NOMO-1 (cell line): ENCODE measurements around the gene LRRK2.
"Not testable (repeated sequence)": the region's sequence is repeated elsewhere in the genome, so short reads cannot be mapped to it uniquely, and the experiment has no call there.

ENCODE experiments used
- DNase-seq, 2 experiments: peaks; one replicate each; lab custom pipeline; 2025; ENCODE audit not compliant: unreplicated experiment in 2 of 2; lab: John Stamatoyannopoulos, UW

Gene LRRK2

GRCh38 chr12:40211186-40211585 lies 13.6 kb upstream of the LRRK2 start:
- DNase-seq, result not testable (repeated sequence)

DNA sequence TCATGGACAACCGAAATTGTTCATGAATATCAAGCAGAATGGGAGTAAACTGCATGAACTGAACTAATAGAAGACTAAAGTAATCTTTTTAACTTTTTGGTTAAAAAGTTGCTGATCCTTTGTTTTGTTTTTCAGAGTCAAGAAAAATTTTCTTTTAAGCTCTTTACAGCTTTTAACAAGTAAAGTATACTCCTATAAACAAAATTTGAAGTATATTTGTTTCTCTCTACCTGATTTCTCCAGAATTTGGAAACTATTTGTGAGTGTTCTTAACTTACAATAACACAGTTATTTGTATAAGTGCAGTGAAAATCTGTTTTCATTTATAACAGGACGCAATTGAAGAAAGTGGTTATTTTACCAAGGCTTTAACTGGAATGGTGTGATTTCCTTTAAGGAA lies 12.2 kb upstream of the LRRK2 start:
- no peak for DNase-seq

DNA sequence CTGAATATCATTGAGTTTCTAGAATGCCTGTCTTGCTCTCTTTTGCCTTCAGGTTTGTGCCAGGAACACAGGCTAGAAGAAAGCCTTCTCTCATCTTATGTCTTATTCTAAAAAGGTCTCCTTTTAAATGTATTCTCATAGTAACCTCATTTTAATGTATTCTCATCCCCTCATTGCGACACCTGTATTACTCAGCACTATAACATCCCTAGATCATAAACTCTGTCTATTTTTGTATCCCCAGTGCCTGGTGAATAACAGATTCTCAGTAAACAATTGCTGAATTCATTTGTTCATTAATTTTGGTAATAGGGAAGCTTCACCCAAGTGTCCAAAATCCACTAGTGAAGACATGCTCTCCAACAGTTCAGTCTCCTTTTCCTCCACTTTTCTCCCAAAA lies 8.8 kb upstream of the LRRK2 start:
- DNase-seq, result peak in 1 of 2 experiments; percentile 61

DNA sequence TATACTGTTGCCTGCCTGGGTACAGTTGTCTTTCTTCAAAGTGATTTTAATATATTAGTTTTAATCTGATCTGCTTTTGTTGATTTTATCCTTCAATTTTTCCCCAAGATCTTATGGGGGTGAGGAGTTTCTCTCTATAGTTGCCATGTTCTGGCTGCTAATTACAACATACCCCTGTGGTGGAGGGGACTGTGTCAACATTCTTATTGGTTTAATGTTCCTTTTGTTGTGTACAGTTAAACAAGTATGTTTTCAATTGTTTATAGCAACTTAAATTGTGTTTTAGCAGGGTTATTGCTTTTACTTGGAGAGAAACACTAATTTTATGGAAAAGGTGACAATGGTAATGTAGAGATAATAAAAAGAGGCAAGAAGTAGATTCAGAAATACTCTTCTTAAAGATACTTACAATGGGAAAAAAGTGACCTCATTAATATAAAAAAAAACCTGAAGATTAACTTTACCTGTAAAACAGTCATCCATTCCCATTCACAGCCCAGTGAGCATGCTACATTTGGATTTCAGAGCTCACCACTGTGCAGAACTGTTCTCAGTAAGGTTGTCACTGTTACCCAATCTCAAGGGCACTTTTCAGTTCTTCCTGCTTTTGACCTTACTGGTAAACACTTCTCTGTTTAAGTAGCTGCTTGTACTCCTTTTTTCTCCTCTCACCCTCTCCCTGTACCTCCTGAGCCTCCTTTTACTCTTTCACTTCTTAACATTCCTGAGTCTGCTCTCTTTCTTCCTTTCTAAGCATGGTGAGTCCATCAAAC lies 8.1 kb upstream of the LRRK2 start:
- DNase-seq, result peak; percentile 39 to 88

GRCh38 chr12:40219760-40220159 lies 5.0 kb upstream of the LRRK2 start:
- no peak for DNase-seq

DNA sequence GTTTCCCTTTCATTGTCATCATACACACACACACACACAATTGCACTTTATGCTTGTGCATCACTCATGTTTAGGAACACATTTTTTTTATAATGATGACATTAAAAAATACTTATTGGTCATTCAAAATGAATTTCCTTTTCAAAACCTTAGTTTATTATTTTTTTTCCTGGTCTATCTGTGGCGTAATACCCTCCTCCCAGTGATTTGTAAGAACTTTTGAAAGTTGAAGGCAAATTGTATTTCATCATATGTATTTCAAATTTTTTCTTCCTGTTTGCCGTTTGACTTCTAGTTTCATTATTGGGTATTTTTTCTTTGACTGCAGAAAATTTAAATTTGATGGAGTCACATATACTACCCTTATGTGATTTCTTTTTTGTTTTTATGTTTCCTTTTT lies 2.5 kb upstream of the LRRK2 start:
- peak; percentile 72 to 86 for DNase-seq

- peak in 1 of 2 experiments; percentile 40 for DNase-seq
Observed at GRCh38 chr12:40223646-40224045, 1.2 kb upstream of the LRRK2 start.

GRCh38 chr12:40225337-40225983 lies 663 bp downstream of the LRRK2 start:
- DNase-seq, result no peak

- DNase-seq, result peak; percentile 83 to 97
Observed at GRCh38 chr12:40225984-40226602, 1.3 kb downstream of the LRRK2 start.

DNA sequence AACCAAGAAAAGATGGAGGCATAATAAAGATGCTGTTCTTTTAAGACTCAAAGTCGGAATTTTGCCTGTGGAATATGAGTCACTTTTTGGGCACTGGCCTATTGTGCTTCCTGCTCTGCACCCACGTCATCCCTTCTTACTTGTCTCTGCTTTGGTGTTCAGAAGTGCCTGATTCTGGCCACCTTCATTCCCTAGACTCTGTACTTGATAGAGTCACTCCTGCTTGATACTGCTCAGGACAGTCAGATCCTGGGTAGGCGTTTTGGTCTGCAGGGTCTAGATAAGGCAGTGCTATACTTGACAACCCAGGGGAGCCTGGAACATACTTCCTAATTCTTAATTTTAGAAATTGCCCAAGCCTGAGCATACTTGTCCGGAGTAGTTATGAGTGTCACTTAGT lies 1.9 kb downstream of the LRRK2 start:
- peak; percentile 48 to 64 for DNase-seq

DNA sequence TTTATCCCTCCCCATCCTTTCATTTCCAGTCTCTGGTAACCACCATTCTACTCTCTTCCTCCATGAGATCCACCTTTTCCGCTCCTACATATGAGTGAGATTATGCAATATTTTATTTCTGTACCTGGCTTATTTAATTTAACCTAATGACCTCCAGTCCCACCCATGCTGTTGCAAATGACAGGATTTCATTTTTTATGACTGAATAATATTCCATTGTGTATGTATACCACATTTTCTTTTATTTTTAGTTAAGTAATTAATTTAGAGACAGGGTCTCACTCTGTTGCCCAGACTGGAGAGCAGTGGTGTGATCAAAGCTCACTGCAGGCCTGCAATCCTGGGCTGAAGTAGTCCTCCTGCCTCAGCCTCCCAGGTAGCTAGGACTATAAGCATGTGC lies 2.6 kb downstream of the LRRK2 start:
- no peak for DNase-seq

- no peak for DNase-seq
Observed at GRCh38 chr12:40228727-40229126, 3.9 kb downstream of the LRRK2 start.

DNA sequence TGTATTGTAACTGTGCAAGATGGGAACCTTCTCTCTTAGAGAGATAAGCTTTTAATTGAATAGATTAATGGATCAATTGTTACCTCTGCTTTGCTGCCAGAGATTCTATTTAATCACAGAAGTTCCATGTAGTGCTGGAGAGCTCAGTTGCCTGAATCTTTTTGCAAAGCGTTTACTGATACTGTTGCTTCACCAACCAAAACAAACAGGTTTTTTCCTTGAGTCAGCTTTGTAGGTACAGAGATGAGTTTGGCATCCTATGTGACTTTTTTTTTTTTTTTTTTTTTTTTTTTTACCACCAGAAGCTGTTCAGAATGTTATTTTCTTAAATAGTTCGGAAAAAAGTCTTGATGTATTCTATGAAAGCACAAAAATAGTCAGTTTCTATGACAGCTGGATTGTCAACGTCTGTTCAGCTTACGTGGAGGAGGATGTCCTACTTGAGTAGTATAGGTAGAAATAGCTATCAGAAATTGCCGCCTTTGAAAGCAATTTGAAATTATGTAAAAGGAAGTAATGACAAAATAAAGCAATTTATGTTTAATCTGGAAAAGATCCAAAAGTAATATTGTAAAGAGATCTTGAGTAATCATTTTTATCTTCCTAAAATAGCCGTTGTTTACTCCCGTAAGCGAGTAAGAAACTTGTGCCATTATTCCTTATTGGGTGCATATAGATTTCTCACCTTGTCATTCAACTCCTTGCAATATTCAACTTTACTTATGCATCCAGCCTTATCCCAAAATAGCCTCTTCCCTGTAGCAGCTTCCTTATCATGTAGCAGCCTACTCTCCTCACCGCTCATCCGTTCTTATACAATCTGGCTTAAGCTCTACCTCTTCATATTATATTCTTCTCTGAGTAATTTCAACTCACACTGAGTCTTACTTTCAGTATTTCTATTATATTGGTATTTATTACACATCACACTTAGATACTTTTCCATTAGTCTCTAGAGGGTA lies 5.2 kb downstream of the LRRK2 start:
- no peak for DNase-seq

GRCh38 chr12:40232602-40233001 lies 7.8 kb downstream of the LRRK2 start:
- DNase-seq, result peak in 1 of 2 experiments; percentile 43

DNA sequence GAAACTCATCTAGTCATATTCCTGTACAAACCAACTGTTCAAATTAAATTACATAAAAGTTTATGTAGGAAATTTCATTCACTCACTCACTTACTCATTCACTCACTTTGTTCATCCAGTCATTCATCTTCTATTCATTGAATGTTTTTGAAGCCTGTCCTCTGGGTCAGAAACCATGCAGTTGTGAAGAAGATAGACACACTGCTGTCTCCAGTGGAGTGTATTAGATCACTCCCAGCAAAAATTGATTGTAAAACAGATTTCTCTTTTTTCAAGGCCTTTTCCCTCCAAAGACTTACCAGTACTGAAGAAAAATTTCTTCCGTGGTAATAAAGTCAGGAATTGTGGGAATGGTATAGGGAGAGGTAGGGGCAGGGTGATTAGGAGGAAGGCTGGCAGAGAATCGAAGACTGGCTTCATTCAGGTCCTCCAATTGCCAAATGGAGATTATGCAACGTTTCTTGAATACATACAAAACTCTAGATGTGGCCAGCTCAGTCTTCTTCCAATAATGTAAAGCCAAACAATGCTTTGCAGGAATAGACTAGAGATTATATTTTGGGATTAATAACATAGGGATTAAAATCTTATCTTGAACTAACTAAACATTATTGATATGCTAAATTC lies 9.1 kb downstream of the LRRK2 start:
- no peak for DNase-seq

GRCh38 chr12:40236357-40236850 lies 11.6 kb downstream of the LRRK2 start:
- DNase-seq, result no peak

- DNase-seq, result peak in 1 of 2 experiments; percentile 12
Observed at GRCh38 chr12:40238266-40238902, 13.6 kb downstream of the LRRK2 start.

DNA sequence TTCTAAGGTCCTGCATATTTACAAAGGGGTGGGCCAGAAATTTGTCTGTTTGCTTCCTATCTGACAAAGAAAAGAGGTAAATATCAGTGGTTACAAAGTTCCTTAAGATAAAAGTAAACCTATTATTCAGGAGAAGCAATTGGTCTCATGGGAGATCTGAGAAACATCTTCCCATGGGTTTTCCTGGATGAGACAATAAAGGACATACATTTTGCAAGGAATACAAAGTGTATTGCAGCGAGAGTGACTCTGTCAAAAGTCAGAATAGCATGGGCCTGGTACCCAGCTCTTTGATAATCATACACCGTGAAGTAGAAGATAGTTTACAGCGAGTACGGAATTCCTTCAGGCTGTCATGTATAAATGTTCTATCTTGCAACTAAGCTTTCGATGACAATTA lies 14.2 kb downstream of the LRRK2 start:
- no peak for DNase-seq

DNA sequence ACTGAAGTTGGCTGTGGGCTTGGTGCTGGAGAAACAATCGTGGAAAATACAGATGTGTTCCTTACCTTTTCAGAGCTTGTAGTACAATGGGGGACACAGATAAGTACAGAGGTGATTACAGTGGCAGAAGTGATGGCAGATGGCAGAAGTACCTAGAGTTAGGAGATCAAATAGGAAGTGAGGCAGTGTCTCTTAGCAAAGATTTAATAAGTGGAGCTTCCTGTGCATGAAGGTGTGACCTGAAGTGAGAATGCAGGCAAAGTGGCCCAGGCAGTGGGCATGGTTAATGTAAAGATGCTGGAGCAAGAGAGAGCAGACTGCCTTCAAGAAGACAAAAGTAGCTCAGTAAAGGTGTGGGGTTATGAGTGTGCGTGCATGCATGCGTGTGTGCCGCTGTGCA lies 16.0 kb downstream of the LRRK2 start:
- no peak for DNase-seq

- no peak for DNase-seq
Observed at GRCh38 chr12:40241741-40242140, 16.9 kb downstream of the LRRK2 start.
